Stimulated activated CD4-positive, alpha-beta T cell treated with anti-CD3 and anti-CD28 coated beads, Interleukin-1b, Interleukin-23, amount 100 ng/mL, for 48 hours (primary cell): ENCODE results near the gene AGBL5.

Source experiments
- DNase-seq: peaks from one replicate; pipeline ENCODE4 v3.0.0-alpha.2; 2020

The AGBL5 gene

DNA sequence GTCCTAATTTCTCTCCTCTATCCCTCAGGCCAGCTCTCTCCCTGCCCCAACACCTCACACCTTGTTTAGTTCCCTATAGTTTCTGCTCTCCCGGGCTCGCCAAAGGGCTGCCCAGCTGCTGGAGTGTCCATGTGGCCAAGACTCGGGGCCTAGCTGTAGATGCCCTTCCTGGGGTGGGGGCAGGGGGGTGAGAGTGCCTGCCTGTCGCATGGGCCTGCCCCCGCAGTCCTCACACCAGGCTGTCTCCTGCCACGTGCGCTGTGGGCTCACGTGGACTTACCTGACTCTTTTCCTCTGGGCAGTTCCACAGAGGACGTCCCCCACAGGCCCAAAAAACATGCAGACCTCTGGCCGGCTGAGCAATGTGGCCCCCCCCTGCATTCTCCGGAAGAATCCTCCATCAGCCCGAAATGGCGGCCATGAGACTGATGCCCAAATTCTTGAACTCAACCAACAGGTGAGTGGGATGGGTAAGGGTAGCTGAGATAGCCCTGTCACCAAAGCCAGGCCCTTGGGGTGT lies 26.1 kb upstream of the AGBL5 start:
- DNase-seq, result no peak

DNA sequence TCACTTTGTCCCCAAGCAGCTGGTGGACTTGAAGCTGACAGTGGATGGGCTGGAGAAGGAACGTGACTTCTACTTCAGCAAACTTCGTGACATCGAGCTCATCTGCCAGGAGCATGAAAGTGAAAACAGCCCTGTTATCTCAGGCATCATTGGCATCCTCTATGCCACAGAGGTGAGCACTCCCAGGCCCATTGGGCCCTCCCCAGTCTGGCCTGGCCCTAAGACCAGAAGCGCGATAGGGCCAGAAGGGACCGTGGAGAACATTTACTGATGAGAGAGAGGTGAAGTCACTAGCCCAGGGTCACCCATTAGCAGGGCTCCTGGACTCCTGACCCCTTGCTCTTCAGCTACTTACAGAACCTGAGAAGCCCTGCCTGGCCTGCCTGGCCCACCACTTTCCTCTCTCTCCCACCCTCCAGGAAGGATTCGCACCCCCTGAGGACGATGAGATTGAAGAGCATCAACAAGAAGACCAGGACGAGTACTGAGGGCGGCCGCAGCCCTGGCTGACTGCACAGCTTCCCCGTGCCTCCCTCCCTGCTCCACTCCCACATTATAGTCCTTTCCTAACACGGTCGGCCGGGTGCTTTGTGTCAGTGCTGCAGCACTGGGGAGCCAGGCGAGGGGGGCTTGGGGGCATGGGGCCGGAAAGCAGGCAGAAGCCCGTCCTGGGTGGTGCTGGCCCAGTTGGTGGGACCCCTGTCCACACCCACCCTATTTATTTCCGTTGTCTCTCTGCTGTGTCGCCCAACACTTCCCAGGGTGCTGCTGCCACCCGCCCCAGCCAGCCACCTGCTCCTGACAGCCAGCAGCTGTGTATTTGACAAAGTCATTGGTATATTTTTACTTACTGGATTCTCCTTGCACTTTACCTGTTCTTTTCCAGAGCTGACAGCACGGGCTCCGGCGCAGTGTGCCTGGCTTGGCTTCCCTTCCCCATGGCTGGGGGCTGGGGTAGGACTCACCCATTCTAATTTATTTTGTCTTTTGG lies 25.3 kb upstream of the AGBL5 start:
- DNase-seq, result no peak

- DNase-seq, result no peak
These were observed 24.2 kb upstream of the AGBL5 start for GRCh38 chr2:27027211-27027651.

- DNase-seq, result no peak
These were observed 22.4 kb upstream of the AGBL5 start for GRCh38 chr2:27029051-27029450.

GRCh38 chr2:27032495-27033252 lies 18.8 kb upstream of the AGBL5 start, which contains the start of gene TMEM214:
TSS of gene TMEM214 (plus strand) at chr2:27032965. CDS start at chr2:27033016, 51 bp downstream.
- DNase-seq, result peak; percentile 83

DNA sequence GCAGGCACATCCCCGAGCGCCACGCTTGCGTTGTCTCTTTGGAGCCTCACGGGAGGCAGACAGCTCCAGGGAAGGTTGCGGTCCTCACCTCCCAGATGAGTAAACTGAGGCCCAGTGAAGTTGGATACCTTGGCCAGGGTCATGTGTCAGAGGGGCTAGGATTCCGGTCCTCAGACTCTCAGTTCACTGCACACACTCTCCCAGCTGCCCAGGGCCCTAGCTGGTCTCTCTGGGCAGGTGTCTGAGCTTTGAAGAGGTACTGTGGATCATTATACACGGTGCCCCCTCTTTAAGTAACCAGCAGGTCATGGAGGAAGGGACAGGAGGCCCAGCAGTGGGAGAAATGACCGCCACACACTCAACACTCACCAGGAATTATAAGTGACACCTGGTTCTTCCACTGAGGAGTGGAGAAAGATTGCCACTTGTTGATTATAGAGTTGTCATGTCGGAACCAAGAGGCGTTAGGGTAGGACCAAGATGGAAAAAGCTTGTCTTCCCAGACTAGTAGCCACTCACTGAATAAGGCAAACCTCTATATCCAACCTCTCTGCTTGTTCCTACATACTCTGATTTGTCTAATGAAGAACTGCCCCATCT lies 18.1 kb upstream of the AGBL5 start:
- no peak for DNase-seq

DNA sequence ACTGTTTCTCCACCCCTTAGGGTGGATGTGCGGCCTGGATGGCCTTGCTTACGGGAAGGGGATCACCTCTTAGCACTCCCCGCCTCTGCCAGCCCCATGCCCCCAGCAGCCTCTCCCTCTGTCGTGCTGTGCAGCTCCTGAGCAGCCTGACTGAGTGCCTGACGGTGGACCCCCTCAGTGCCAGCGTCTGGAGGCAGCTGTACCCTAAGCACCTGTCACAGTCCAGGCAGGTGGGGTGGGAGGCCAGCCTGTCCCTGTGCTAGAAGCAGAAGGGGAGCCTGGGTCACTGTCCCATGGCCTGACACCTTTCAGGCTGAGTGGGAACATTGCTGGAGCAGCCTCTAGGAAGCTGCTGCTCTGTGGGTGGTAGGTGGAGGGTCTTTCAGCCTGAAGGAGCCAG lies 13.5 kb upstream of the AGBL5 start:
- no peak for DNase-seq

DNA sequence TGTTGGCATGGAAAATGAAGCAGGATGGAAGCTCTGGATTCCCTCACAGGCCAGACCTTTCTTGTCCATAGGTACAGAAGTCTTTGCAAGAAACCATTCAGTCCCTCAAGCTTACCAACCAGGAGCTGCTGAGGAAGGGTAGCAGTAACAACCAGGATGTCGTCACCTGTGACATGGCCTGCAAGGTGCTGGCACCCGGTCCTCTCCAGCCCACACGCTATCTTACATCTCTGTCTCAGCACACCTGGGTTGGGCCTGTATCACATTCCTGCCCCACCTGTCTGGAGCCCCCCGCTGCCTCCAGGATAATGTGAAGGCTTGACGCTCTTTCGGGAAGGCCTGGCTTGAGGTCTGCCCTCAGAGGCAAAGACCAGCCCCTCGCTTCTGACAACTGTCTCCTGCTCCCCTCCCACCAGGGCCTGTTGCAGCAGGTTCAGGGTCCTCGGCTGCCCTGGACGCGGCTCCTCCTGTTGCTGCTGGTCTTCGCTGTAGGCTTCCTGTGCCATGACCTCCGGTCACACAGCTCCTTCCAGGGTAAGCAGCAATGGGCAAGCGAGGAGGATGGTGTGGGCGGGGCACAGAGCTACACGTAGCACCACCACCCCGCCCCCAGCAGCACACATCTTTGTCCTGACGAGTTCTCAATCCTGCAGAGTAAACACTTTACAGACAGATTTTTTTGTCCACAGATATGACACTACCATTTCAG lies 12.7 kb upstream of the AGBL5 start:
- no peak for DNase-seq

- DNase-seq, result no peak
These were observed 12.0 kb upstream of the AGBL5 start for GRCh38 chr2:27039426-27039825.

- no peak for DNase-seq
These were observed 11.6 kb upstream of the AGBL5 start for GRCh38 chr2:27039871-27040270.

- DNase-seq, result no peak
These were observed 11.2 kb upstream of the AGBL5 start for GRCh38 chr2:27040282-27040681.

DNA sequence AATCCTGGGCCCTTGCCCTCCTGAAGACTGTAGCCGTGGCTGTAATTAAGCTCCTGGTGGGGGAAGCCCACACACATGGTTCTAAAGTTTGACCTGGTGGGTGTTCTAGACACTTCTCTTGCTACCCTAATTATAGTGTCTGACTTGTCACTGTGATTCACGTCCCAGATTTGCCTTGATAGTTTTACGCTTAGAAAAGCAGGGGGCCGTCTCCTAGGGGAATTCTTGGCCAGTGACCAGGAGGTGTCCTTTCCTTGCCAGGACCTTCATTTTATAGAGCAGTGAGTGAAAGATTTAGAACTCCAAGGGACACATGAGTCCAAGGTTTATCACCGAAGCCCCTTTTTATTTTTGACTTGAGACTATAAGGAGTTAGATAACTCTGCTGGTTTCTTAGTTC lies 9.7 kb upstream of the AGBL5 start:
- DNase-seq, result no peak

DNA sequence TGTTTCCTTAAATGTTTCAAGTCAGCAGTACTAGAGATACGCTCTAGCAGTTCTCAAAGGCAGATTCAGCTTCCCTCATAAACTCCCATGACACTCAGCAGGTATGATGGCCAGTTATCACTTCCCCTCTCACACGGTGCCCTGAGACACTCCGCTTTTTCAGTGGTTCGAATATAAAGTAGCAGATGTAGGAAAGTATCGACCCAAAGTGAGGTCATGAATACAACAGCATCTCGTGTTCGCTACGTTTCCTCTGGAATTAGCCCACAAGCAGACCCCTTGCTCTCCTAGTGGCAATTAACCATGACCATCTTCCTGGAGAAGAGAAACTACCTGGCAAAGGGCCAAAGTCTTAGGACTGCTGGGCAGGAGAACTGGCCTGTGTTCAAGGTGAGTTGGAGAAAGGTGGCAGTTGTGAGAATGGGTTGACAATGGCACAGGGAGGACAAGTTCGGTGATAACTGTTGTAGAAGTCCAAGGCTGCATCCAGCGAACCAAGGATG lies 9.3 kb upstream of the AGBL5 start:
- DNase-seq, result no peak

DNA sequence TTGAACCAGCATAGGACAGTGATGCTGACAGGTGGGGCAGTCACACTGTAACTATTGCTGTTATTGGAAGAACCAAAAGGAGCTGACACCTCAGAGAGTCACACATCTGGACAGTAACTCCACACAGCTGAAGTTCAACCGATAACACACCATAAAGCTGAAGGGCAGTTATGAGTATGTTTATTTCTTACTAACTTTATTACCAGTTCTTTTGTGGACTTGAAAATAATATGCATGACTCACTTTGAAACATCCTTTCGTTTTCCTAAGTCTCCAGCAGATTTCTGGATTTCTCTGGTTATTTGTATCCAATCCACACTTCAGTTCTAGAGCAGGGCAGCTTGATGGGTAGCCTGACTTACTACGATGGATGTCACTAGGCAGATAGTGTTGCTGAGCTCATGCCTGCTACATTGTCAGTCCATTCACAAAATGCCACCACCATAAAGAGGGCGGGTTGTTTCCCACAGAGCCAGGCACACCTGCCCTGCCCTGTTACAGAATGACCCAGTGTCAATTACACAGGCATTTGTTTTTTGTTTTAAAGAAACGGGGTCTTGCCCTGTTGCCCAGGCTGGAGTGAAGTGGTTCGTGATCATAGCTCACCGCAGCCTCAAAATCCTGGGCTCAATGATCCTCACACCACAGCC lies 8.4 kb upstream of the AGBL5 start:
- DNase-seq, result no peak

DNA sequence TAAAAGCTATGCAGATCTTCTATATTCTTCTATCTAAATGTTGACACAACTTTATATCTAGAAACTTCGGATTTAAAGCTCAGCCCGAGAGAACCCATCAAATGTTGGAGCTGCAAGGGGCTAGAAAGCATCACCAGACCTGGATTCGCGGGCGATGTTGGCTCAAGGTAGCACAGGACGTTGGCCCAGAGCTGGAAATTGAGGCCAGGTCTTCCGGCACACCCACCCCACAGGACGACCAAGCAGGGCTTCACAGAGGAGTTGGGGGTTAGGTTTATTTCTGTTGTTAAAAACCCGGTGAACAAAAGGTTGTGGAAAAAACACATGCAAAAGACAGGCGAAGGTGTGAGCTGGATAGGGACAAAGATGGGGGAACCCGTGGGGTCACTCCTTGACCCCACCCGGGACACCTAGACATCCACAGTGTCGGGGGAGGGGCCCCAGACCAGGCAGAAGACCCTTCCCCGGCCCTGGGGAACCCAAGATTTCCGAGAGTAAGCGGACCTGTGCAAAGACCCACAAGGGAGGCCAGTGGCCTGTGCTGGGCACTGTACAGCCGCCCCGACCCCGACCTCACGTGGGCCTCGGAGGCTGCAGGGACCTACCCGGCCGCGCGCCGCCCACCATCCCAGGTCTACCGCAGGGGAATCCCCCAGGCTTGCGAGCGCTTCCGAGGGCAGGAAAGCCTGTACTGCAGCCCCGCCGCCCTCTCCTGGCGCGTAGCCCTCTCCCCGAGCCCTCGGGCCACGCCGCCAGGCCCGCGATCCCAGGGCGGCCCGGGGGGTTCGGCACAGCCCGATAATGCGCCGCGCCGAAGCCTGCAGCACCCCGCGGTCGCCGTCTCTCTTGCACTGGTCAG lies 1.8 kb upstream of the AGBL5 start:
- peak; percentile 67 for DNase-seq

GRCh38 chr2:27050281-27050995 lies 1.0 kb upstream of the AGBL5 start:
- peak; percentile 92 for DNase-seq

- DNase-seq, result peak; percentile 37
These were observed 606 bp downstream of the AGBL5 start for GRCh38 chr2:27051902-27052645.

DNA sequence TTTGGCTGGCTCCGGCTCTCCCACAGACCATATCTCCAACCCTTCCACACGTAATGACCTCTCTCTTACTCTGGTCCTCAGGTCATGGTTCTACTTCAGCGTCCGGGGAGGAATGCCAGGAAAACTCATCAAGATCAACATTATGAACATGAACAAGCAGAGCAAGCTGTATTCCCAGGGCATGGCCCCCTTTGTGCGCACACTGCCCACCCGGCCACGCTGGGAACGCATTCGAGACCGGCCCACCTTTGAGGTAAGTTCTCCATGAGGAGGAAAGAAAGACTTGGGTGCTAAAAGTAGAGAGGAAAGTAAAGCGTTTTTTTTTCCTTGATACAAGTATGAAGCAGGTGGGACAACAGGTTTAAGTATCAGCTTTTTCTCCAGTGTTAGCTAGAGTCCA lies 1.9 kb downstream of the AGBL5 start:
- DNase-seq, result no peak

GRCh38 chr2:27053776-27054175 lies 2.3 kb downstream of the AGBL5 start:
- no peak for DNase-seq
